ENCODE results near the gene NEURL4.
A peak's percentile ranks its signal among the peaks of the same experiment; 100 is the strongest.

The NEURL4 gene

GRCh38 chr17:7306911-7307685 lies 22.0 kb downstream of the NEURL4 start, which contains the start of gene EIF5A:
EIF5A (plus strand) TSS chr17:7307628; CDS start chr17:7309636, 2,008 bp downstream.
- peak; percentile 100 for DNase-seq (ENCODE audit: low read depth in 2 of 2, low spot score in 1 of 2)

DNA sequence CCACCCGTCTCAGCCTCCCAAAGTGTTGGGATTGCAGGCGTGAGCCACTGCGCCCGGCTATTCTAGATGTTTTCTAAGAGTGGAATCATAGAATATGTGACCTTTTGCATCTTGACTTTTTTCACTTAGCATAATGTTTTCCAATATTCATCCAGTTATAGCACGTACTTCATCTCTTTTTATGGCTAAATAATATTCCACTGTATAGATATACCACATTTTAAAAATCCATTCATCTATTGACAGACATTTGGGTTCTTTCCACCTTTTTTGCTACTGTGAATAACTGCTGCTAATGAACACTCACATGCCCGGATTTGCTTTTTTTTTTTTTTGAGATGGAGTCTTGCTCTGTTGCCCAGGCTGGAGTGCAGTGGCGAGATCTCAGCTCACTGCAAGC lies 25.0 kb downstream of the NEURL4 start:
- DNase-seq (ENCODE audit: low read depth in 2 of 2, low spot score in 1 of 2): no peak

GRCh38 chr17:7296189-7296861 lies 32.8 kb downstream of the NEURL4 start:
- no peak for DNase-seq (ENCODE audit: low read depth in 2 of 2, low spot score in 1 of 2)

DNA sequence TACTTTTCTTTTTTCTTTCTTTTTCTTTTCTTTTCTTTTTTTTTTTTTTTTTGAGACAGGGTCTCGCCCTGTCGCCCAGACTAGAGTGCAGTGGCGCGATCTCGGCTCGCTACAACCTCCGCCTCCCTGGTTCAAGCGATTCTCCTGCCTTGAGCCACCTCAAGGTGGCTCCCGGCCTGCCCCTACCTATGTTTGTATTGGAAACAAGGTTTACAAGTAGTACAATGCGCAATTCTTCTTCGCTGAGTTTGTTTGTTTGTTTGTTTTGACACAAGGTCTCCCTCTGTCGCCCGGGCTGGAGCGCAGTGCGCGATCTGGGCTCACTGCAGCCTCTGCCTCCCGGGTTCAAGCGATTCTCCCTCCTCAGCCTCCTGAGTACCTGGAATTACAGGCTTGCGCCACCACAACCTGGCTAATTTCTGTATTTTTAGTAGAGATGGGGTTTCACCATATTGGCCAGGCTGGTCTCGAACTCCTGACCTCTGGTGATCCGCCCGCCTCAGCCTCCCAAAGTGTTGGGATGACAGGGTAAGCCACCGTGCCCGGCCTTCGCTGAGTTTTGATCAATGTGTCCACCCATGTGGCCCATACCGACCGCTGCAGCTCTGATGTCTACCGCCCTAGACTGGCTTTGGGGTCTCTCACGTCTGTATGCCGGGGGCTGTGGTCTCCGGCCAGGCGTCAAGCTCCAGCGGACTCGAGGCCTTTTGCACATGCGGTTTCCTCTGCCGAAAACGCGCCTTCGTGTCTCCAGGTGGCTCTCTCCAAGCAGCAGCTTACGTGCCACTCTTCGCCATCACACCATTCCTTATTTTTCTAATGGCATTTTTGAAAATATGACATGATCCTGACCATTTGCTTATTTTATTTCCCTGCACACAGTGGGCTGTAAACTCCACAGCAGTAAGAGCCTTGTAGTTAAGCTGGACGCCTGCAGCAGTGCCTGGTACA lies 33.6 kb downstream of the NEURL4 start:
- no peak for DNase-seq (ENCODE audit: low read depth in 2 of 2, low spot score in 1 of 2)

DNA sequence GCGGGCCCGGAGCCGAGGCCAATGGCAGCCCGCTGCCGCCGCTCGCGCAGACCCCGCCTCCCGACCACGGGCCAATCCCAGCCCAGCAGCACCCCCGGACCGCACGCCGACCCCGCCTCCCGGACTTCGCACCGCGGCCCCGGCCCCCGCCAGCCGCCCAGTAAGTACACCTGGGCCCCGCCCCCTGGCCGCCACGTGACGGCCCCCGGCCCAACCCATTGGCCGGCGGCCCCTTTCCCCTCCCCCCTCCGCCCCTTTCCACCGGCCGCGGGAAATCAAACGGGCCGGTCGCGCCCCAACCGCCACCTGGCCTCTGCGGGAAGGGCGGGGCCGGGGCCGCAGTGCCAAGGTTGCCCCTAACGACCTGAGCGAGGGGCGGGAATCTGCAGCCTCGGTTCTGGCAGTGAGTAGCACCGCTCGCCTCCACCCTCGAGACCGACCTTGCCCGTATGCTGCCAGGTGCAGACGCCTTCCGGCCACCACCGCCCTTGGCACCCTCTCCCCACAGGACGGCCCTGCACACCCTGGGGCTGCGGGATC lies 34.5 kb downstream of the NEURL4 start, which contains the start of gene YBX2:
YBX2 (minus strand) TSS at position 26 of the 540 bp plus-strand sequence. CDS start 139 bp downstream, outside the sequence.
- peak in 1 of 2 donors; percentile 50 for DNase-seq (ENCODE audit: low read depth in 2 of 2, low spot score in 1 of 2)

DNA sequence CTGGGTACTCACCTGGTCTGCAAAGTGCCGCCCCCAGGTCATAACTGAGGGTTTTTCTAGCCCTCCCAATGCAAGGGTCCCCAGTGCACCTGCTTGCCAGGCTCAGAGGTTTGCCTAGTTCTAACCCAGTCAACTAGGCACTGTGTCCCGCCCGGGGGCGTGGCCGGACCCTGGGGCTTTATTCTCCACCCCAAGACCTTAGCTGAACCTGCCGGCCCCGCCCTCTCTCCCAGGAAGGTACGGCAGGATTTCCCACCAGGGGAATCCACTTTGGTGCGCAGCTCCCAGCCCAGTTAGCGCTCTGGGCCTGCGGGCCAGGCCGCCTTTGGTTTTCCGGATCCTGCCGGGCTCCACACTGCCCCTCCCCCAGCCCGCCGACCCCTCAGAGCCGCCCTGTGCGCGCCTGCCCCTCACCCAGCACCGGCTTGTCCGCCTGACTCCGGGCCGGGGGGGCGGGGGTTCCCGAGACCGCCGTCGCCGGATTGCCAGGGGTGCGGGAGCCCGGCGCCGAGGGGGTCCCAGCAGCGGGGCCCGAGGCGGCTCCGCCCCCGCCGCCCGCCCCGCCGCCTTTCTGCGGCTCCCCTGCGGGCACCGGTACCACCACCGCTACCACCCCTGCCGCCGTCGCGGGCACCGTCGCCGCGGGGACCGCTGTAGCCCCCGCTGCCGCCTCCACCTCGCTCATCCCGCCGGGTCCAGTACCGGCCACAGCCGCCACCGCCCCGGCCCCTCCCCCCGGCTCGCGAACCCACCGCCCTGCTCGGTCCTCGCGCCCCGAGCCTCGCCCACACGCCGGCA lies 35.1 kb downstream of the NEURL4 start:
- DNase-seq (ENCODE audit: low read depth in 2 of 2, low spot score in 1 of 2): no peak

- DNase-seq (ENCODE audit: low read depth in 2 of 2, low spot score in 1 of 2): no peak
Measured at GRCh38 chr17:7293159-7293558, 36.0 kb downstream of the NEURL4 start.

DNA sequence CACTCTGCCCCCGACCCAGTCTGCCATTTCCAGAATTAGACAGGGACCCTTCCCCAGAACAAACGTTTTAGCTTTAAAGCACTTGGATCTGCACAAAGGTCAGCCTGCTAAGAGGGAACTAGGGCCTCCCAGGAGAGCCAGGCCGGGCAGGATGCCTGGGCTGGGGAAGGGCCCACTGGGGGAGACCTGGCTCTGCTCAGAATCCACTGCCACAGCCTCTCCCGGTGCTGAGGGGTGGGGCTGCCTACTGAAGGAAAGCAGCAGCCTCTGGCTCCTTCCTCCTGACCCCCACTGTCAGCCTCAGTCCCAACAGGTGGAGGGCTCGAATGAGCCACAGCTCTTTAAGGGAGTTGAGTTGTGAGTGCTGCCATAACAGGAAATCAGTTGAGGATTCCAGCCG lies 36.4 kb downstream of the NEURL4 start:
- no peak for DNase-seq (ENCODE audit: low read depth in 2 of 2, low spot score in 1 of 2)

GRCh38 chr17:7292194-7292593 lies 36.9 kb downstream of the NEURL4 start:
- no peak for DNase-seq (ENCODE audit: low read depth in 2 of 2, low spot score in 1 of 2)

GRCh38 chr17:7290685-7291084 lies 38.5 kb downstream of the NEURL4 start:
- no peak for DNase-seq (ENCODE audit: low read depth in 2 of 2, low spot score in 1 of 2)

DNA sequence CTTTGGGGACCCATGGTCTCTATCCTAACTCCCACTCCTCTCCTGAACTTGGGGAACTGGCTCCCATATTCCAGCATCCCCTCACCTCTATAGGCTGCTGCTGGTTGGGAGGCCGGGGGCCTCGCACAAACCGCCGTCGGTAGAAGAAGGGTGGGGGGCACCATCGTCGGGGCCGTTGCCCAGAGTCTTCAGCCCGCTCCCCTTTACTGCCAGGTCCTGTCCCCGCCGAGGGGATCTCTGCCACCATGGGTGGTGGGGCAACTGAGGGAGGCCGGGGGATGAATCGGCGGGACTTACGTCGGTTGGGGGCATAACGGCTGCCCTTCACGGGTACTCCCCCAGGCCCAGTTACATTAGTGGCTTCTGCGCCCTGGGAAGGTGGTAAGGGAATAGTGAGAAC lies 39.0 kb downstream of the NEURL4 start:
- no peak for DNase-seq (ENCODE audit: low read depth in 2 of 2, low spot score in 1 of 2)

DNA sequence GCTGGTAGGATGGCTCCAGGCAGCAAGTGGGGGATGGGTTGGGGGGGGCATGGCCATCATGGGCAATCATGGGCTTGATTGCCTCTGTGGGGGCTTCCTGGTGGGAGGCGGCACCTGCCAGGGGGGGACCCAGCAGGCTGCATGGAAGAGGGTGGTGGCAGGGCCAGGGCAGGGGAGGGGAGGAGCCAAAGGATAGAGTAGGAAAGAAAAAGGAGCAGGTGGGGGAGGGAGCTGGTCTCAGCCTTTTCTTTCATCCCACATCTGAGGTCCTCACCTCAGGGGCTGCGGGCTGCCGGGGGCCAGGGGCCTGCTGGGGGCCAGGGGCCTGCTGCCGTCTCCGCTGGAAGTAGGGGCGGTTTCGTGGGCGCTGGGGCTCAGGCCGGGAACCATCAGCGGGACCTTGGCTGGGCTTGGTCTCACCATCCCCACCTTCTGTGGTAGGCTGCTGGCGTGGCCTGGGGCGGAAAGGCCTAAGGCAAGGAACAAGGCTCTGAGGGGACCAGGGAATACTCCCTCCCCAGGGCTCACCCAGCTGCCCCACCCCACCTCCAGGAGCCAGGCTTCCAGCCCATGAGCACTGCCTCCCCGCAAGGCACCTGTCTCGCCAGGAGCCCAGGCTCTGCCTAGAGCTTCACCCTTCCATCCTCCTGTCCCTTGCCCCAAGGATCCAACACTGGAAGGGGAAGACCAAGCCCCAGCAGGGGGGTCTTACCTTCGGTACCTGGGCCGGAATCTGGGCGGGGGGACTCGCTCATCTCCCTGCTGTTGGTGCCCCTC lies 39.7 kb downstream of the NEURL4 start:
- DNase-seq (ENCODE audit: low read depth in 2 of 2, low spot score in 1 of 2): no peak

- DNase-seq (ENCODE audit: low read depth in 2 of 2, low spot score in 1 of 2): no peak
Measured at GRCh38 chr17:7285679-7286078, 43.5 kb downstream of the NEURL4 start.

- DNase-seq (ENCODE audit: low read depth in 2 of 2, low spot score in 1 of 2): no peak
Measured at GRCh38 chr17:7284911-7285310, 44.2 kb downstream of the NEURL4 start.

DNA sequence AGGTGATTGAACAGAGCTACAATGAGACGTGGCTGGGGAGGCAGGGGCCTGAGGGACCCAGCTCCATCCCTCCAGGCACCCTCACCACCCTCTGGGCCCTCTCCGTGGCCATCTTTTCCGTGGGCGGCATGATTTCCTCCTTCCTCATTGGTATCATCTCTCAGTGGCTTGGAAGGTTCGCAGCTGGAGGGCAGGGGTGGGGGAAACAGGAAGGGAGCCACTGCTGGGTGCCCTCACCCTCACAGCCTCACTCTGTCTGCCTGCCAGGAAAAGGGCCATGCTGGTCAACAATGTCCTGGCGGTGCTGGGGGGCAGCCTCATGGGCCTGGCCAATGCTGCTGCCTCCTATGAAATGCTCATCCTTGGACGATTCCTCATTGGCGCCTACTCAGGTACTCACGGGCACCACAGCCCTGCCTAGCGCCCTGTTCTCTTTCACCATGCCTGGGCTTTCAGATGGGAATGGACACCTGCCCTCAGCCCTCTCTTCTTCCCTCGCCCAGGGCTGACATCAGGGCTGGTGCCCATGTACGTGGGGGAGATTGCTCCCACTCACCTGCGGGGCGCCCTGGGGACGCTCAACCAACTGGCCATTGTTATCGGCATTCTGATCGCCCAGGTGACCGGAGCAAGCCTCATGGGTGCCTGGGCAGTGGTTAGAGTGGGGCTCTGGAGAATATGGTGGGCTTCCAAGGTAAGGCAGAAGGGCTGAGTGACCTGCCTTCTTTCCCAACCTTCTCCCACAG lies 45.5 kb downstream of the NEURL4 start:
- no peak for DNase-seq (ENCODE audit: low read depth in 2 of 2, low spot score in 1 of 2)

DNA sequence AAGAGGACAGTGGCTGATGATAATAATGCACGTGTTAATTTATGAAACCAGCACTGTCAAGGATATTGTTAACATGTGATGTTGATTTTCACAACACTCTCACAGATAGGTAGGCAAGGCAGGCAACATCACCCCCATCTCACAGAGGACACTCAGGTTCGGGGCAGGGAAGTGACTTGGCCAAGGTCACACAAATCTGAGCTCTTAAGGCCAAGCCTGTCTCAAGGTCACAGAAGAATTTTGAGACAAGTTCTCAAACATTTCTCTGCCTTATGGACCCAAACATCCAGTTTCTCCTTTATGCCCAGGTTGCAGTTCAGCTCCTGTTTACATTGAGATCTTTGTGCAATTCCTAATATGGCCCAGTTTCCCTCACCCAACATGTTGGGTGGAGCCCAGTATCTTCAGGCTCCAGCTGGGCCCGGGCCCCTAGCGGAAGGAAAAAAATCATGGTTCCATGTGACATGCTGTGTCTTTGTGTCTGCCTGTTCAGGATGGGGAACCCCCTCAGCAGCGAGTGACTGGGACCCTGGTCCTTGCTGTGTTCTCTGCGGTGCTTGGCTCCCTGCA lies 46.3 kb downstream of the NEURL4 start:
- no peak for DNase-seq (ENCODE audit: low read depth in 2 of 2, low spot score in 1 of 2)

DNA sequence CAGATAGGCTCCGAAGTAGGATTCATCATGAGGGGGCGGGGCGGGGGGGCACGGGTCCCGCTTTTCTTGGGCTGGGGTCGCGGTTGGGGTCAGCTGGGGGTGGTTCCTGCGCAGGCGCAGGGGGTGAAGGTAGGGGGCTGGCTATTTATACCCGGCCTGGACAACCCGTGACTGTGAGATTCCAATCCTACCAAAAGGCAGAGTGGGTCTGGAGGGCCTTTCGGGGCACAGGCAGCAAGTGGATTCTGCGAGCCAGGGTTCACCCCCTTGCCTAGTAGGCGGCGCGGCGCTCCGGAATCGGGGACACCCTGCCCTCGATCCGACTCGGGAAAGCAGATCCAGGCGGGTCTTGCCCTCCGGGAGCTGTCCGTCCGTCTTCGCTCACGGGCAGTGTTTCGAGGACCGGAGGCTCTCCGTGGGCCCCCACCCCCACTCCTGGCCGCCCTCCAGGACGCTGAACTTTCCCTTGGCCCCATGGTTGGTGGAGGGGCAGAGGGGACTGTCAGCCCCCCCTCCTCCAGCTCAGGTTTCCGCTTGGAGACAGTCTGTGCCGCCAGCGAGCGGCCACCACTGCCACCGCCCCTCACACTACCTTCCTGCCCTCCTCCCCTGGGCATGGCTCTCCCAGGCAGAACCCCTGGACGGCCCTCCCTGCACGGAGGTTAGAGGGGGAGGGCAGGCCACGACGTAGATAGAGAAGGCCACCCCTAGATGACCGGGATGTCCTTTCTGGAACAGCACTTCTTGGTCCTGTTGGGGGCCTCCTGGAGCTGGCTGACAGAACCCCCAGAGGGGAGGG lies 47.0 kb downstream of the NEURL4 start:
- no peak for DNase-seq (ENCODE audit: low read depth in 2 of 2, low spot score in 1 of 2)
